Measurements from ENCODE around the gene SPARCL1.
"Not testable (repeated sequence)": the region's sequence is repeated elsewhere in the genome, so short reads cannot be mapped to it uniquely, and the experiment has no call there.

Gene SPARCL1

GRCh38 chr4:87529187-87529586, at the start of gene SPARCL1:
Gene SPARCL1, minus strand, starts transcription at chr4:87529376. Its CDS starts 29,802 bp downstream, at chr4:87499574.
- DNase-seq (ENCODE audit: low read depth in 2 of 2) = no peak

- DNase-seq (ENCODE audit: low read depth in 2 of 2) = no peak
Measured at GRCh38 chr4:87575983-87576382, 46.8 kb upstream of the SPARCL1 start.

GRCh38 chr4:87575408-87575807, 46.2 kb upstream of the SPARCL1 start:
- no peak for DNase-seq (ENCODE audit: low read depth in 2 of 2)

GRCh38 chr4:87574996-87575395, 45.8 kb upstream of the SPARCL1 start:
- DNase-seq (ENCODE audit: low read depth in 2 of 2) = no peak

- not testable (repeated sequence) for DNase-seq (ENCODE audit: low read depth in 2 of 2)
Measured at GRCh38 chr4:87574376-87574775, 45.2 kb upstream of the SPARCL1 start.

GRCh38 chr4:87570290-87570805, 41.2 kb upstream of the SPARCL1 start:
- no peak for DNase-seq (ENCODE audit: low read depth in 2 of 2)

- DNase-seq (ENCODE audit: low read depth in 2 of 2) = no peak
Measured at GRCh38 chr4:87567191-87567590, 38.0 kb upstream of the SPARCL1 start.

- DNase-seq (ENCODE audit: low read depth in 2 of 2) = no peak
Measured at GRCh38 chr4:87566276-87566675, 37.1 kb upstream of the SPARCL1 start.

GRCh38 chr4:87565746-87566145, 36.6 kb upstream of the SPARCL1 start:
- DNase-seq (ENCODE audit: low read depth in 2 of 2) = no peak

GRCh38 chr4:87560802-87561201, 31.6 kb upstream of the SPARCL1 start:
- DNase-seq (ENCODE audit: low read depth in 2 of 2) = no peak

GRCh38 chr4:87559090-87559837, 30.1 kb upstream of the SPARCL1 start:
- DNase-seq (ENCODE audit: low read depth in 2 of 2) = peak in 1 of 2 donors; percentile 2

GRCh38 chr4:87557348-87557747, 28.2 kb upstream of the SPARCL1 start:
- no peak for DNase-seq (ENCODE audit: low read depth in 2 of 2)

GRCh38 chr4:87555773-87556619, 26.8 kb upstream of the SPARCL1 start:
- no peak for DNase-seq (ENCODE audit: low read depth in 2 of 2)

GRCh38 chr4:87553182-87553581, 24.0 kb upstream of the SPARCL1 start:
- DNase-seq (ENCODE audit: low read depth in 2 of 2) = no peak

- no peak for DNase-seq (ENCODE audit: low read depth in 2 of 2)
Measured at GRCh38 chr4:87551361-87551760, 22.2 kb upstream of the SPARCL1 start.

GRCh38 chr4:87547016-87547708, 18.0 kb upstream of the SPARCL1 start:
- DNase-seq (ENCODE audit: low read depth in 2 of 2) = no peak

- no peak for DNase-seq (ENCODE audit: low read depth in 2 of 2)
Measured at GRCh38 chr4:87545052-87545451, 15.9 kb upstream of the SPARCL1 start.

- DNase-seq (ENCODE audit: low read depth in 2 of 2) = no peak
Measured at GRCh38 chr4:87543835-87544461, 14.8 kb upstream of the SPARCL1 start.

- DNase-seq (ENCODE audit: low read depth in 2 of 2) = no peak
Measured at GRCh38 chr4:87542734-87543312, 13.6 kb upstream of the SPARCL1 start.

- no peak for DNase-seq (ENCODE audit: low read depth in 2 of 2)
Measured at GRCh38 chr4:87541956-87542709, 13.0 kb upstream of the SPARCL1 start.

GRCh38 chr4:87541521-87541920, 12.3 kb upstream of the SPARCL1 start:
- no peak for DNase-seq (ENCODE audit: low read depth in 2 of 2)

All from activated CD4-positive, alpha-beta T cell treated with anti-CD3 and anti-CD28 coated beads for 24 hours (primary cell).